Measurements from ENCODE around the gene EIF2S2. TPM values are rescaled to one million over a fixed set of nuclear protein-coding genes. Genes with fewer than 3 reads are reported as not detected.
A peak's percentile ranks its signal among the peaks of the same experiment; 100 is the strongest.

Gene EIF2S2
- total RNA-seq, 2 experiments from 2014 or later = 87.7 to 106 TPM

GRCh38 chr20:34062570-34063482, 49.2 kb downstream of the EIF2S2 start:
- peak overlapping the region; percentile 11 for H3K27ac Mint-ChIP-seq
- peaks cover 28% of the 10 kb centered on the region for H3K4me1 Mint-ChIP-seq
- no peak for DNase-seq
- no peaks in the 10 kb centered on the region for H3K27me3 Mint-ChIP-seq
- H3K9me3 Mint-ChIP-seq (ENCODE audit: low read depth) = no peaks in the 10 kb centered on the region
- no peak overlapping the region for H3K4me3 Mint-ChIP-seq
- H3K36me3 Mint-ChIP-seq = no peaks in the 10 kb centered on the region
- no peak for ATAC-seq
- CTCF ChIA-PET = interaction anchor here (1.2 kb wide), 1 partner anchor 148 kb away, joined by 4 read pairs; no protein-coding TSS in a partner anchor

- ATAC-seq = no peak
- CTCF ChIA-PET = no interaction called here
- peaks cover 29% of the 10 kb centered on the region for H3K4me1 Mint-ChIP-seq
Observed at GRCh38 chr20:34061695-34062094, 50.3 kb downstream of the EIF2S2 start.

GRCh38 chr20:34060970-34061369, 51.1 kb downstream of the EIF2S2 start:
- no peaks in the 10 kb centered on the region for H3K9me3 Mint-ChIP-seq (ENCODE audit: low read depth)
- ATAC-seq (no peak), DNase-seq (no peak)
- no peaks in the 10 kb centered on the region for H3K36me3 Mint-ChIP-seq
- H3K27ac Mint-ChIP-seq = no peak overlapping the region
- peaks cover 29% of the 10 kb centered on the region for H3K4me1 Mint-ChIP-seq
- no peaks in the 10 kb centered on the region for H3K27me3 Mint-ChIP-seq
- CTCF ChIA-PET = interaction anchor here (2.4 kb wide), 1 partner anchor 8 kb away, joined by 10 read pairs; no protein-coding TSS in a partner anchor
- no peak overlapping the region for H3K4me3 Mint-ChIP-seq

More at GRCh38 chr20:34061695-34062094, 50.3 kb downstream of the EIF2S2 start:
- Mint-ChIP-seq H3K9me3 (ENCODE audit: low read depth) (no peaks in the 10 kb centered on the region), H3K27ac (no peak overlapping the region), H3K4me3 (no peak overlapping the region), H3K36me3 (no peaks in the 10 kb centered on the region), H3K27me3 (no peaks in the 10 kb centered on the region)
- DNase-seq = no peak

GRCh38 chr20:34058831-34059230, 53.2 kb downstream of the EIF2S2 start:
- DNase-seq (no peak), ATAC-seq (peak; percentile 76)
- no peaks in the 10 kb centered on the region for H3K9me3 Mint-ChIP-seq (ENCODE audit: low read depth)
- H3K27me3 Mint-ChIP-seq = no peaks in the 10 kb centered on the region
- H3K27ac Mint-ChIP-seq = no peak overlapping the region
- no peaks in the 10 kb centered on the region for H3K36me3 Mint-ChIP-seq
- H3K4me3 Mint-ChIP-seq = no peak overlapping the region
- CTCF ChIA-PET = interaction anchor here (0.6 to 2.4 kb wide), 2 partner anchors 11 to 90 kb away, joined by 3 to 10 read pairs; no protein-coding TSS in a partner anchor
- peaks cover 41% of the 10 kb centered on the region for H3K4me1 Mint-ChIP-seq

- Mint-ChIP-seq H3K27ac (no peak overlapping the region), H3K9me3 (ENCODE audit: low read depth) (no peaks in the 10 kb centered on the region), H3K27me3 (no peaks in the 10 kb centered on the region), H3K4me3 (no peak overlapping the region), H3K36me3 (no peaks in the 10 kb centered on the region), H3K4me1 (peaks cover 25% of the 10 kb centered on the region)
- no peak for DNase-seq
- CTCF ChIA-PET = no interaction called here
- no peak for ATAC-seq
Observed at GRCh38 chr20:34055290-34055689, 56.8 kb downstream of the EIF2S2 start.

- Mint-ChIP-seq H3K9me3 (ENCODE audit: low read depth) (no peaks in the 10 kb centered on the region), H3K4me3 (no peak overlapping the region), H3K27me3 (no peaks in the 10 kb centered on the region), H3K36me3 (no peaks in the 10 kb centered on the region), H3K4me1 (peaks cover 14% of the 10 kb centered on the region), H3K27ac (peak overlapping the region; percentile 52)
- ATAC-seq (no peak), DNase-seq (no peak)
- CTCF ChIA-PET = interaction anchor here (0.8 kb wide), 1 partner anchor 535 kb away, joined by 3 read pairs; no protein-coding TSS in a partner anchor
Observed at GRCh38 chr20:34052414-34052813, 59.6 kb downstream of the EIF2S2 start.

GRCh38 chr20:34049897-34050695, 61.9 kb downstream of the EIF2S2 start:
- no peak overlapping the region for H3K4me3 Mint-ChIP-seq
- H3K27ac Mint-ChIP-seq = no peak overlapping the region
- H3K4me1 Mint-ChIP-seq = peaks cover 13% of the 10 kb centered on the region
- DNase-seq (no peak), ATAC-seq (no peak)
- no peaks in the 10 kb centered on the region for H3K27me3 Mint-ChIP-seq
- no peaks in the 10 kb centered on the region for H3K9me3 Mint-ChIP-seq (ENCODE audit: low read depth)
- CTCF ChIA-PET = interaction anchor here (1.3 kb wide), 1 partner anchor 11 kb away, joined by 3 read pairs; no protein-coding TSS in a partner anchor
- peaks cover 1% of the 10 kb centered on the region for H3K36me3 Mint-ChIP-seq

GRCh38 chr20:34049389-34049788, 62.7 kb downstream of the EIF2S2 start:
- CTCF ChIA-PET = no interaction called here
- H3K27ac Mint-ChIP-seq = no peak overlapping the region
- no peaks in the 10 kb centered on the region for H3K27me3 Mint-ChIP-seq
- no peaks in the 10 kb centered on the region for H3K9me3 Mint-ChIP-seq (ENCODE audit: low read depth)
- peaks cover 1% of the 10 kb centered on the region for H3K36me3 Mint-ChIP-seq
- DNase-seq (no peak), ATAC-seq (no peak)
- no peak overlapping the region for H3K4me3 Mint-ChIP-seq
- H3K4me1 Mint-ChIP-seq = peaks cover 9% of the 10 kb centered on the region

GRCh38 chr20:34047917-34048316, 64.1 kb downstream of the EIF2S2 start:
- CTCF ChIA-PET = no interaction called here
- H3K4me1 Mint-ChIP-seq = peaks cover 5% of the 10 kb centered on the region
- H3K9me3 Mint-ChIP-seq (ENCODE audit: low read depth) = no peaks in the 10 kb centered on the region
- no peaks in the 10 kb centered on the region for H3K27me3 Mint-ChIP-seq
- no peak for DNase-seq
- H3K36me3 Mint-ChIP-seq = peaks cover 1% of the 10 kb centered on the region
- no peak for ATAC-seq
- H3K27ac Mint-ChIP-seq = no peak overlapping the region
- no peak overlapping the region for H3K4me3 Mint-ChIP-seq

GRCh38 chr20:34047010-34047687, 64.9 kb downstream of the EIF2S2 start:
- peaks cover 7% of the 10 kb centered on the region for H3K4me1 Mint-ChIP-seq
- H3K4me3 Mint-ChIP-seq = no peak overlapping the region
- H3K9me3 Mint-ChIP-seq (ENCODE audit: low read depth) = no peaks in the 10 kb centered on the region
- H3K27ac Mint-ChIP-seq = no peak overlapping the region
- DNase-seq (no peak), ATAC-seq (no peak)
- no peaks in the 10 kb centered on the region for H3K27me3 Mint-ChIP-seq
- CTCF ChIA-PET = no interaction called here
- peaks cover 1% of the 10 kb centered on the region for H3K36me3 Mint-ChIP-seq

GRCh38 chr20:34045930-34046725, 65.9 kb downstream of the EIF2S2 start:
- Mint-ChIP-seq H3K9me3 (ENCODE audit: low read depth) (no peaks in the 10 kb centered on the region), H3K27me3 (no peaks in the 10 kb centered on the region), H3K4me3 (no peak overlapping the region), H3K27ac (no peak overlapping the region), H3K36me3 (peaks cover 1% of the 10 kb centered on the region), H3K4me1 (peaks cover 7% of the 10 kb centered on the region)
- ATAC-seq = no peak
- CTCF ChIA-PET = no interaction called here
- no peak for DNase-seq

- no peak overlapping the region for H3K27ac Mint-ChIP-seq
- H3K36me3 Mint-ChIP-seq = peaks cover 3% of the 10 kb centered on the region
- no peak for DNase-seq
- H3K4me1 Mint-ChIP-seq = peaks cover 7% of the 10 kb centered on the region
- no peaks in the 10 kb centered on the region for H3K9me3 Mint-ChIP-seq (ENCODE audit: low read depth)
- H3K4me3 Mint-ChIP-seq = no peak overlapping the region
- ATAC-seq = no peak
- CTCF ChIA-PET = no interaction called here
- no peaks in the 10 kb centered on the region for H3K27me3 Mint-ChIP-seq
Observed at GRCh38 chr20:34045294-34045693, 66.7 kb downstream of the EIF2S2 start.

All from activated CD8-positive, alpha-beta memory T cell treated with anti-CD3 and anti-CD28 coated beads, Interleukin-2, amount 10 ng/mL, durations not matched to agents 7 days and 5 days (primary cell).